GM12892 (cell line): ENCODE results near the gene MACROD2.

Experiments used
- DNase-seq: peaks from one replicate; pipeline ENCODE4 v3.0.0; 2011; ENCODE audit not compliant: insufficient read length
- FAIRE-seq: peaks from 2 replicates; lab custom pipeline; 2011; peaks lifted over from hg19 to GRCh38; lab: Jason Lieb, UNC
- POLR2A ChIP-seq: IDR thresholded peaks from 2 replicates; pipeline ENCODE4 v1.6.1; 2011; ENCODE audit warnings: low read depth, low read length, control low read depth
- POLR2AphosphoS5 ChIP-seq: IDR thresholded peaks from 2 replicates; pipeline ENCODE4 v1.6.1; 2011; ENCODE audit warnings: low read depth, low read length, control low read depth
- TAF1 ChIP-seq: IDR thresholded peaks from 2 replicates; pipeline ENCODE4 v1.6.1; 2011; ENCODE audit warnings: low read depth, mild to moderate bottlenecking, control low read depth, low read length, borderline replicate concordance

MACROD2 gene

DNA sequence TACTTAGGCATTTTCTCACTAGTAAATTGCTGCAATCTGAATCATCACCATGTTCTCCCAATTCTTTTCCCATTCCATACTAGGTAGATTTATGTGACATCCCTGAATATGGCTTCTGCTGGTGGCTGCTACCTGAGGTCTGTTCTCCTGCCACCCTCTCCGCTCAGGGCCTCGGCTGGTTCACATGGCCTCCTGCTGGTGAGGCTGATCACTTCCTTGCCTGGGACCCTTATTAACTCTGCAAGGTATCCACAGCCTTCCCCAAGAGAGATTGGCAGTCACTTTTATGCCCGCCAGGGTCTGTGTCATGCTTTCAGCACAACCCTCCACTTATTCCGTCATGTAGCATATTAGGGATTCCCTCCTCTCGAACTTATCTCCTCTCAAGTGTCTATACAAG is 766.6 kb downstream of the MACROD2 start:
- no peak for FAIRE-seq
- no peak for DNase-seq
- TF ChIP-seq POLR2A (no peak), TAF1 (no peak), POLR2AphosphoS5 (no peak)

DNA sequence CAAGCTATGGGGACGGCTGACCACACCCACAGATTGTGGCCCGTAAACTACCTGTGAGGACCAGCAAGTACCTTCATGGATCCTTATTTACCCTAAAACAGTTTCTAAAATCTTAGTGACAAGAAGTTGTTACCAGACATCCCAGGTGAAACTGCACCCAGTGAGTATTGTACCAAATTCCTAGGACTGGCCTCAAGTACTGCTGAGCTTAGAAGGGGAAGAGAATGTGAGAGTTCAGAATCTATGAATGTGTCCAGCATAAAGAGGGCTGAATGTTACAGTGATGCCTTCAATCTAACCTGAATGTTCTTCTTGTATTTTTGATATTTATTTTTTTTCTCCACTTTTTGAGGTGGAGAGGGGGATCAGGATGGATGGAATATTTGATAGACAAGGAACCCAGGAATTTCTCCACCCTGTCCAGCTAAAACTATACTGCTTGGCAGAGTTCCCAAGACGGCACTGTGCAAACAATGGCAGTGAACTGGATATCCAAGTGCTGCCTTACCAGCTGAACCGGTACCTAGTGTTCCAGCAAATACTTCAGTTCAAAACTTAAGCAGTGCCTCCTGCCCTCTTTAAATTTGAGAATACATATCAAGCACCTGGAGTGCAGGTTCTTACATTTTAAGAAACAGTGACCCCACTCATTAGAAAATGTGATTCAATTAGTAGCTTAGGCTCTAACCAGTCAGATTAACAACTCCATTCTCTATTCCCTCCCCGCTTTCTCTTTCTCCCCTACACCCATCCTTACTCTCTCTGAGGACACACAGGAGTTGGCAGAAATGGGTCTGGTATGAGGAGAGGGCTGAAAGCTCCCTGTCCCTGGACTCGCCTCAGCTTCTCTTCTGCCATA is 769.4 kb downstream of the MACROD2 start:
- FAIRE-seq: no peak

DNA sequence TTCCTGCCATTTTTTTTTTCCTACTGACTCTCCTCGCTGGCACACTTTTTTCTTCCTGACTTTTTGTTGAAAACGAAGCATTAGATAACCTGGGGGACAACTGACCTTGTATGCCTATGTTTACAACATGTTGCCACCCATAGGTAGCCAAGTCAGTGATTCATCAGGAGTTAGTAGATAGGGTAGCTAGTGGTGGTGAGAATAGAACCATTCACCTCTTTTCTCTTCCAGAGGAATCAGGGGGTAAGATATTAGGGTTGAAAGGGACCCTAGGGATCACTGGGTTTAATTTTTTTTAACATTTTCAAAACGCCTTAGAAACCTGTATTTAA is 770.0 kb downstream of the MACROD2 start:
- FAIRE-seq: no peak
- TF ChIP-seq TAF1: no peak
- TF ChIP-seq POLR2A: no peak
- TF ChIP-seq POLR2AphosphoS5: no peak
- DNase-seq: no peak

More for the DNA sequence above, 769.4 kb downstream of the MACROD2 start:
- DNase-seq: no peak
- TF ChIP-seq TAF1 (no peak), POLR2AphosphoS5 (no peak)

DNA sequence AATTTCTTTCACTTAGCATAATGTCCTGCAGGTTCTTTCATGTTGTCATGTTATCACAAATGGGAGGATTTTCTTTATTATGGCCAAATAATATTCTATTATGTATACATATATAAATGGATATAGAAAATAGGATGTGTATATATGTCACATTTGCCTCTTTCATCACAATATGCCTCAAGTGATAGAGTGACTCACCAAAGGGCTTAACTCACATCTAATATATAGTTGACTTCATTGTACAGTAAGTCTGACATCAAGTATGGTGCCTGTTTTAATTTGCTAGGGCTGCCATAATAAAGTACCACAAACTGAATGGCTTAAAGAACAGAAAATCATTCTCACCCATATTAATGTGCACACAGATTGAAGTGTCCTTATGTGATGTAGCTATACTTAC is 778.2 kb downstream of the MACROD2 start:
- TF ChIP-seq TAF1 (no peak), POLR2A (no peak), POLR2AphosphoS5 (no peak)
- no peak for DNase-seq
- peak; percentile 17 for FAIRE-seq

DNA sequence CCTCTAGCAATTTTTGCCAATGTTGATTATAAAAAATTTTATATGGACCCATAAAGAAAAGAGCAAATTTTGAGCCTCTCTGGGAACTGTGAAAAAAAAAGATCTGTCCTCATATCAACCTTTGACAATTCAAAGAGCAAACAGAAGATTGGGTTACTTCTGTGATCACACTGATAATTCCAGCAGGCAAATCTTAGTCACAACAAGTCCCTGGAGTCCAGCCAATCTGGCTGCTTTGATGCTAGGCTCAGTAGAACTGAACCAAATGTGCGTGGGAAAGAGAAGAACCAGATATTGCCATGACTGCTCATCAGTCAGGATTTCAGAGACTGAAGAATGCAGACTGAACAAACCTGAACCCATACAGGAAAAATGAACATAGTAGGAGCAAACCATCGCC is 780.5 kb downstream of the MACROD2 start:
- DNase-seq (no peak), FAIRE-seq (no peak)
- no peak for TF ChIP-seq POLR2A
- TF ChIP-seq POLR2AphosphoS5: no peak
- TF ChIP-seq TAF1: no peak

DNA sequence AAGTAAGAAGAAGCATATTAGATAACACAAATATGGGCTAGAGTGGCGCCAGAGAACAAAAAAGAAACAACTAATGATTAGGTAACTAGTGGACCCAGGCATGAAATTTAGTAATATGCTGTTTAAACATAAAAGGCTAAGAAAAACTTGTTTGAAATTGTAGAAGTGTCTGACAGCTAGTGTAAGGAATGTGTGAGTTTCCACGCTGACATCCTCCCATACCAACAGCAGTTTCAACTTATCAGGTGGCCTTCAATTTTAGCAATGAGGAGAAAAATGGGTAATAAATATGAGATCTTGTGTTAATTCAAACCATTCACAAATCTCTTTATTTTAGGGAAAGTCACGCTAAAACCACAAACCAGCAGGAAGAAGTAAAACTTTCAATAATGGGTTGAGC is 782.3 kb downstream of the MACROD2 start:
- no peak for FAIRE-seq

DNA sequence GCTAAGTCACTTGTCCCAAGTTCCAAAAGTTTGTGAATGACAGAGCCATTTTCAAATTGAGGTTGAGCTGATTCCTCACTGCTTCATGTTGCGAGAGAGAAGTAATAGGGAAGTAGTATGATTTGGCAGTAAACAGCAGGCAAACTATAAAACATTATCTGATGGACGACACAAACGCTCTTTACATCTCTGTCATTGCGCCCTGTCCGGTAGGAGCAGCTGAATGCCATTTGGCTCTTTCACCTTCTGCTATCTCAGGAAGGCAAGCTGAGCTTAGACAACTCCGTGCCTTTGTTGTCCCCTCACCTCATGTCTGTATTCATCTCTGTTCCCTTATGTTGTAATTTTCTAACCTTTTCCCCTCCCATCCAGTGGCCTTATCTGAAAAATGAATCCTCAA is 782.8 kb downstream of the MACROD2 start:
- no peak for DNase-seq
- TF ChIP-seq POLR2AphosphoS5 (no peak), TAF1 (no peak), POLR2A (no peak)
- FAIRE-seq: no peak

More for the DNA sequence above, 782.3 kb downstream of the MACROD2 start:
- TF ChIP-seq POLR2AphosphoS5 (no peak), TAF1 (no peak)
- no peak for DNase-seq

DNA sequence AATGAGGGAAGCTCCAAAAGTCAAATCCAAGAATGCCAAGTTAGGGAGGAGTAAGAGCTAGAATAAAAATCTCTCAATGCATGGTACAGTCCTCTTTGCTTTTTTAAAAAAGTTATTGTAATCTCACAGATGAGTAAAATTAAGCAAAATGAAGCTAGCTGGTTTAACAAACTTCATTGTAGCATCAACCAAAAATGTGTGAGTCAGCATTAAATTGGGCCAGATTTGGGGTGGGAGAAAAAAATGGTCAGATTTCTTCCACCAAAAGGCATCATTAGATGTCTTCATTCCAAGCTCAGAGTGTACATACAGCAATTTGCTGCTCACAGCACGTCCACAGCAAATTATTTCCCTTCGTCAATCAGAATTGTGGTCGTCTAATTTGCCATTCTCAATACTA is 783.6 kb downstream of the MACROD2 start:
- FAIRE-seq (no peak), DNase-seq (no peak)
- no peak for TF ChIP-seq TAF1

DNA sequence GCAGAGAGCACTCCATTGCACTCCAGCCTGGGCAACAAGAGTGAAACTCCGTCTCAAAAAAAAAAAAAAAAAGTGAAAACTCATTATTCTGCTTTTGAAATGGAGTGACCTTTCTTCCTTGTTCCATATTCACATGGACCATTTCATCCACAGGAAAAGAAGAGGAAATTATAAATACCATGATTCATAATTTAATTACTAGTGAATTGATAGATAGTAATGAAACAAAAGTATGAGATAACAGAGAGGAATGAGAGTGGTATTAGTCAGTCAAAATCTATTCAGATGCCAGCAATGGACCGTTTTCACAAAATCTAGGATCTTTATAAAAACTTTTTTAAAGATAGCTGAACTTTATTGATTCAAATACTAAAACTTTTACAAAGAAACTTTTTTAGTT is 785.2 kb downstream of the MACROD2 start:
- DNase-seq (no peak), FAIRE-seq (no peak)
- TF ChIP-seq POLR2A: no peak
- TF ChIP-seq TAF1: no peak
- TF ChIP-seq POLR2AphosphoS5: no peak

DNA sequence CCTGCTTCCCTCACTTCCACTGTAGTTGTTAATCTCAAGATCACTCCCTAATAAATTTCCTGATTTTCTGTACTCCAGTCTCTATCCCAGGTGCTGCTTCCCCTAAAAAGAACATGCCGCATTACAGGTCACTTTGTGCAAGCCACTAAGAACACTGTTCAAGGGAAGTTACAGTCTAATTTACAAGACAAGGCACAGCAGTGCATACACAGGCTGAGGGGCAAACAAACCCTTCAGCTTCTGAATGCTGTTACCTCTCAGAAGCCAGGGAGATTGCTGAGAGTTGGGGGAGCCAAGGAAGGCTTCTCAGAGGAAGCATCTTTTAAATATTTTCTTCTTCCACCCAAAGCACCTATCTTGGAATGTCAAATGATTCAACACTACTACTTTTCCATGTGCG is 787.4 kb downstream of the MACROD2 start:
- TF ChIP-seq TAF1: no peak
- TF ChIP-seq POLR2AphosphoS5: no peak
- TF ChIP-seq POLR2A: no peak
- FAIRE-seq: no peak
- no peak for DNase-seq

DNA sequence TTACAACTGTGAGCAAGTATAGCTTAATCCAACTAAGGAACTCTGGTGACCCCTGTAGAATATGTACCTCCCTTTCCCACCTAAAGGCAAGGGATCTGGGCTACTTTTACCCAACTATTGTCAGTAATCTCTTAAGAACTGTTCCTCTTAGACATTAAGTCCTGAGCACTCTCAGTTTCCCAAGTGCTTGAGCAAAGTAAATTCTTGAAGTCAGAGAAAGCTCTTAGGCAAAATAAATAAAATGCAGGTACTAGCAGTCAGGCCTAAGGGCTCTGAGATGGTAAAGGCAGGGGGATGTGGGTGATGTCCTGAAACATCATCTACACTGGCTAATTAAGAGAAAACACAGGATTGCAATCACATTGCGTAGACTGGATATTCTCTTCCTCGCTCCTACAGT is 788.5 kb downstream of the MACROD2 start:
- no peak for TF ChIP-seq POLR2A
- TF ChIP-seq TAF1: no peak
- no peak for TF ChIP-seq POLR2AphosphoS5
- DNase-seq (no peak), FAIRE-seq (no peak)

DNA sequence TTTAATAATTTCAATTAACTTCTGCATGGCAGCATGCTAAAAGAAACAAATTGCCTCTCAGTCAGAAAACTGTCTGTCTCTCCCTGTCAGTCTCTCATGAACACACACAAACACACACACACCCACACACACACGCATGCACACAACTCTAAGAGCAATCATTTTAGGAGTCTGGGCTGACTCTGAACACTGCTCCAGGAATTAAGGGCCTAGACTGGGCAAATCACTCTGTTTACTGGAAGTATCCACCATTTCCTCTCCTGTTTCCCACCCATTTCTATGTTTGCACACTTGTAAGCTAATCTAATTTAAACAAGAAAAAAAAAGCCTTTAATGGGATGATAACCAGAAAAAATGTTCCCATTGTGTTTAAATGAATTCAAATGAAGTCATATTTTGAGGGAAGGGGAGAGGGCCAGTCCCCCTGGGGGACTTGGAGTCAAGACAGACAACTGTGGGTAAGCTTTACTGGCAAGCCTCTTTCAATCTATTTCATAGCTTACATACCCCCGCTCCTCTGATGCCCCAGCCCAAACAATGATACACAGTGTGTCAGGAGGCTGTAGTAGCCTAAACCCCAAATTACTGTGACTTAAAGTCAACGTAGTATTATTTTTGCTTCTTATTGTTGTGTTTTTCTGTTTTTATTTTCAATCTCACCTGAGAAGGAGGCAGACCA is 789.9 kb downstream of the MACROD2 start:
- TF ChIP-seq TAF1: no peak
- TF ChIP-seq POLR2AphosphoS5: no peak
- no peak for TF ChIP-seq POLR2A
- no peak for DNase-seq
- FAIRE-seq: no peak
